Smooth muscle cell (in vitro differentiated cells): ENCODE measurements around the gene ARPC4. TPM values are rescaled to one million over a fixed set of nuclear protein-coding genes. Genes with fewer than 3 reads are reported as not detected.
"Not testable (repeated sequence)": the region's sequence is repeated elsewhere in the genome, so short reads cannot be mapped to it uniquely, and the experiment has no call there.

Experiments
- DNase-seq: peaks from one replicate; lab custom pipeline; 2025; ENCODE audit not compliant: unreplicated experiment; lab: John Stamatoyannopoulos, UW
- H2AFZ ChIP-seq: fragments of 200-600 bp; sonication (generic); 2 replicates; pipeline ENCODE4 v1.6.0; 2016; ENCODE audit warnings: antibody characterized with exemption, low read depth, mild to moderate bottlenecking
- H3F3A ChIP-seq: fragments of 200-600 bp; sonication (generic); 2 replicates; pipeline ENCODE4 v1.6.0; 2017; ENCODE audit warnings: antibody characterized with exemption, low read depth
- H3K27ac ChIP-seq: fragments of 200-600 bp; sonication (generic); 2 replicates; pipeline ENCODE4 v1.5.1; 2016; ENCODE audit warnings: low read depth, mild to moderate bottlenecking
- H3K27me3 ChIP-seq: fragments of 200-600 bp; sonication (generic); 2 replicates; pipeline ENCODE4 v1.6.1; 2016; ENCODE audit warnings: low read depth, mild to moderate bottlenecking
- H3K36me3 ChIP-seq: fragments of 200-600 bp; sonication (generic); 2 replicates; pipeline ENCODE4 v1.5.1; 2016; ENCODE audit warnings: low read depth
- H3K4me1 ChIP-seq: fragments of 200-600 bp; sonication (generic); 2 replicates; pipeline ENCODE4 v1.5.1; 2016; ENCODE audit warnings: low read depth
- H3K4me2 ChIP-seq: fragments of 200-600 bp; sonication (generic); 2 replicates; pipeline ENCODE4 v1.6.0; 2016; ENCODE audit warnings: mild to moderate bottlenecking
- H3K4me3 ChIP-seq: fragments of 200-600 bp; sonication (generic); 2 replicates; pipeline ENCODE4 v1.5.1; 2016; ENCODE audit warnings: mild to moderate bottlenecking
- H3K79me2 ChIP-seq: fragments of 200-600 bp; sonication (generic); 2 replicates; pipeline ENCODE4 v1.6.0; 2016; ENCODE audit warnings: low read depth, mild to moderate bottlenecking
- H3K9ac ChIP-seq: fragments of 200-600 bp; sonication (generic); 2 replicates; pipeline ENCODE4 v1.6.0; 2016; ENCODE audit warnings: low read depth
- H3K9me3 ChIP-seq: fragments of 200-600 bp; sonication (generic); replicated peaks from 2 replicates; pipeline ENCODE4 v1.5.1; 2016; ENCODE audit warnings: low read depth
- H4K20me1 ChIP-seq: fragments of 200-600 bp; sonication (generic); 2 replicates; pipeline ENCODE4 v1.6.0; 2016; ENCODE audit warnings: low read depth
- WGBS: methylation state at CpG from one replicate; pipeline ENCODE4 v1.1.7; 2016; ENCODE audit warnings: low lambda C conversion rate; 5-methylcytosine and 5-hydroxymethylcytosine counted together
- polyA plus RNA-seq: library from polyadenylated mRNA; unstranded; fragments of >200 nt; fragmentation: Nextera tagmentation; extraction: Ambion mirVana; gene quantifications from 2 replicates; pipeline ENCODE4 v1.2.1, GENCODE V29; 2016
- total RNA-seq: library from RNA; depleted of rRNA; stranded (reverse); fragments of >200 nt; gene quantifications from 2 replicates; pipeline ENCODE4 v1.2.3, GENCODE V29; 2014
- TF ChIP-seq, protein P1 (sequence below): fragments of 200-600 bp; sonication (generic); IDR thresholded peaks from 2 replicates; pipeline ENCODE4 v1.5.1; 2017; ENCODE audit warnings: borderline replicate concordance, mild to moderate bottlenecking, antibody characterized with exemption; ENCODE audit not compliant: insufficient read depth, poor library complexity, severe bottlenecking

Gene ARPC4
- total and polyA plus RNA-seq, 2 experiments from 2014 or later = 93.9 to 130 TPM

GRCh38 chr3:9846931-9847488 is 54.1 kb downstream of the ARPC4 start:
- Histone ChIP-seq H3K9me3 (no peaks in the 10 kb centered on the region), H3K4me3 (no peak overlapping the region), H3F3A (no peaks in the 10 kb centered on the region), H2AFZ (no peak overlapping the region), H3K9ac (no peak overlapping the region), H3K4me1 (no peaks in the 10 kb centered on the region), H3K4me2 (no peak overlapping the region), H3K79me2 (peaks cover 2% of the 10 kb centered on the region), H3K27ac (no peak overlapping the region), H4K20me1 (no peaks in the 10 kb centered on the region), H3K36me3 (no peaks in the 10 kb centered on the region), H3K27me3 (no peaks in the 10 kb centered on the region)
- DNase-seq = no peak
- 93% methylated on average over 6 of the region's 6 CpGs for WGBS
- TF ChIP-seq, protein P1, sequence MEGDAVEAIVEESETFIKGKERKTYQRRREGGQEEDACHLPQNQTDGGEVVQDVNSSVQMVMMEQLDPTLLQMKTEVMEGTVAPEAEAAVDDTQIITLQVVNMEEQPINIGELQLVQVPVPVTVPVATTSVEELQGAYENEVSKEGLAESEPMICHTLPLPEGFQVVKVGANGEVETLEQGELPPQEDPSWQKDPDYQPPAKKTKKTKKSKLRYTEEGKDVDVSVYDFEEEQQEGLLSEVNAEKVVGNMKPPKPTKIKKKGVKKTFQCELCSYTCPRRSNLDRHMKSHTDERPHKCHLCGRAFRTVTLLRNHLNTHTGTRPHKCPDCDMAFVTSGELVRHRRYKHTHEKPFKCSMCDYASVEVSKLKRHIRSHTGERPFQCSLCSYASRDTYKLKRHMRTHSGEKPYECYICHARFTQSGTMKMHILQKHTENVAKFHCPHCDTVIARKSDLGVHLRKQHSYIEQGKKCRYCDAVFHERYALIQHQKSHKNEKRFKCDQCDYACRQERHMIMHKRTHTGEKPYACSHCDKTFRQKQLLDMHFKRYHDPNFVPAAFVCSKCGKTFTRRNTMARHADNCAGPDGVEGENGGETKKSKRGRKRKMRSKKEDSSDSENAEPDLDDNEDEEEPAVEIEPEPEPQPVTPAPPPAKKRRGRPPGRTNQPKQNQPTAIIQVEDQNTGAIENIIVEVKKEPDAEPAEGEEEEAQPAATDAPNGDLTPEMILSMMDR = no peak

DNA sequence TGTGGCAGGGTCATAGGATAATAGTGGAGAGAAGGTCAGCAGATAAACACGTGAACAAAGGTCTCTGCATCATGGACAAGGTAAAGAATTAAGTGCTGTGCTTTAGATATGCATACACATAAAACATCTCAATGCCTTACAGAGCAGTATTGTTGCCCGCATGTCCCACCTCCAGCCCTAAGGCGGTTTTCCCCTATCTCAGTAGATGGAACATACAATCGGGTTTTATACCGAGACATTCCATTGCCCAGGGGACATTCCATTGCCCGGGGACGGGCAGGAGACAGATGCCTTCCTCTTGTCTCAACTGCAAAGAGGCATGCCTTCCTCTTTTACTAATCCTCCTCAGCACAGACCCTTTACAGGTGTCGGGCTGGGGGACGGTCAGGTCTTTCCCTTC is 55.0 kb downstream of the ARPC4 start:
- not testable (repeated sequence) for H3K4me1 ChIP-seq, H4K20me1 ChIP-seq, H3K36me3 ChIP-seq, H3K9me3 ChIP-seq, H3K27ac ChIP-seq, H3K79me2 ChIP-seq, H3K9ac ChIP-seq, H3K4me2 ChIP-seq, H3K27me3 ChIP-seq, H3K4me3 ChIP-seq, H3F3A ChIP-seq, H2AFZ ChIP-seq, DNase-seq
- 35% methylated on average over 9 of the region's 9 CpGs for WGBS

DNA sequence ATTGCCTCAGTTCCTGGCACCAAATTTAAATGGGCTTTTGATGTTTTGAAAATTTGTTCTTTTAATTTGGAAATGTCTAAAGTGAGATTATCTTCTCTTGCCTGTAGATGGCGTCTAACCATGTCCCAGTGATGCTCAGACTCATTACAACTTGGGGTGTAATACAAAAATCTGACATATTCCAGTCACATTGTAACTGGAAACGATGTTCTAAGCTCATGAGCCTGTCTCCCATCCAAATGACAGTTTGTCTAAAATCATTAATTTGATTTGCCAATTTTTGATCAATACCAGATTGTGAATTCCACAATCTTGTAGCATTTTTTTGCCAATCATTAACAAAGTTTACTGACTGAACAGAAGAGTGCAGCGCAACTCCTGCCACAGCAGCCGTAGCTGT is 56.0 kb downstream of the ARPC4 start:
- H2AFZ ChIP-seq, H3K4me3 ChIP-seq, H3K9ac ChIP-seq, H3K9me3 ChIP-seq, DNase-seq, H3K4me2 ChIP-seq, H3K27me3 ChIP-seq, H3K27ac ChIP-seq, H3K4me1 ChIP-seq, H3K79me2 ChIP-seq, H4K20me1 ChIP-seq, H3F3A ChIP-seq, H3K36me3 ChIP-seq: not testable (repeated sequence)
- TF ChIP-seq, protein P1 = peak; percentile 62
- WGBS = 42% methylated on average over 4 of the region's 4 CpGs

DNA sequence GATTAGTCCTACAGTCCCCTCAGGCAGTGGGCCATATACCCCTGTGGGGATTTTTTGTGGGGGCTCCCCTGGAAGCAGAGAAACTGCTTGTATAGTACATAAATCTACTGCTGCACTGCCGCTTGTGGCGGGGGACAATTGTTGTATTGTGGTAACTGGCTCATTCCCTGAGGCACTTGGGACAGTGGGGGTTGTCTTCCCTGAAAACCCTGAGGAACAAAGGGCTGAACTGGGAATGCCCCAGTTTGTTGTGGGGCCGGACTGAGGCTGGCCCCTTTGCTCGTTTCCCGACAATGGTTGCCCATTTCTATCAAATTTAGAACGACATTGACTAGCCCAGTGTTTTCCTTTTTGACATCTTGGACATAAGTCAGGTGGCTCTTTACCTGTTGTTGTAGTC is 58.5 kb downstream of the ARPC4 start:
- H3K4me3 ChIP-seq, H3K36me3 ChIP-seq, H3K9me3 ChIP-seq, H3K9ac ChIP-seq, H3K79me2 ChIP-seq, DNase-seq, H3K27ac ChIP-seq, H3K4me2 ChIP-seq, H3K4me1 ChIP-seq, H4K20me1 ChIP-seq, H3F3A ChIP-seq, H3K27me3 ChIP-seq, H2AFZ ChIP-seq: not testable (repeated sequence)
- WGBS = 75% methylated on average over 6 of the region's 6 CpGs

- not testable (repeated sequence) for H3K36me3 ChIP-seq, H2AFZ ChIP-seq, H4K20me1 ChIP-seq, H3K9ac ChIP-seq, H3K9me3 ChIP-seq, H3K4me3 ChIP-seq, H3F3A ChIP-seq, H3K4me2 ChIP-seq, H3K27me3 ChIP-seq, H3K4me1 ChIP-seq, DNase-seq, H3K27ac ChIP-seq, H3K79me2 ChIP-seq
- 58% methylated on average over 6 of the region's 6 CpGs for WGBS
Measured at GRCh38 chr3:9851926-9852325, 59.0 kb downstream of the ARPC4 start.
